Measurements from ENCODE around the gene FEZF1.

The FEZF1 gene

GRCh38 chr7:122268101-122268500, 36.4 kb downstream of the FEZF1 start:
- DNase-seq (ENCODE audit: low spot score), result no peak

GRCh38 chr7:122262246-122262645, 42.3 kb downstream of the FEZF1 start:
- DNase-seq (ENCODE audit: low spot score), result no peak

GRCh38 chr7:122261442-122261841, 43.1 kb downstream of the FEZF1 start:
- no peak for DNase-seq (ENCODE audit: low spot score)

- no peak for DNase-seq (ENCODE audit: low spot score)
Measured at GRCh38 chr7:122261016-122261415, 43.5 kb downstream of the FEZF1 start.

GRCh38 chr7:122260336-122260735, 44.2 kb downstream of the FEZF1 start:
- no peak for DNase-seq (ENCODE audit: low spot score)

- no peak for DNase-seq (ENCODE audit: low spot score)
Measured at GRCh38 chr7:122258971-122259370, 45.6 kb downstream of the FEZF1 start.

- DNase-seq (ENCODE audit: low spot score), result no peak
Measured at GRCh38 chr7:122257056-122257455, 47.5 kb downstream of the FEZF1 start.

- DNase-seq (ENCODE audit: low spot score), result no peak
Measured at GRCh38 chr7:122256046-122256445, 48.5 kb downstream of the FEZF1 start.

GRCh38 chr7:122255454-122255853, 49.1 kb downstream of the FEZF1 start:
- no peak for DNase-seq (ENCODE audit: low spot score)
